GM19351 (cell line): ENCODE measurements around the gene CUTA.
"Not testable (repeated sequence)": the region's sequence is repeated elsewhere in the genome, so short reads cannot be mapped to it uniquely, and the experiment has no call there.

ENCODE experiments used
- ATAC-seq: cut with Tn5 transposase; IDR thresholded peaks from one replicate; pipeline ENCODE4 v1.9.1; 2021; ENCODE audit warnings: mild to moderate bottlenecking, moderate library complexity; ENCODE audit not compliant: unreplicated experiment

Gene CUTA

DNA sequence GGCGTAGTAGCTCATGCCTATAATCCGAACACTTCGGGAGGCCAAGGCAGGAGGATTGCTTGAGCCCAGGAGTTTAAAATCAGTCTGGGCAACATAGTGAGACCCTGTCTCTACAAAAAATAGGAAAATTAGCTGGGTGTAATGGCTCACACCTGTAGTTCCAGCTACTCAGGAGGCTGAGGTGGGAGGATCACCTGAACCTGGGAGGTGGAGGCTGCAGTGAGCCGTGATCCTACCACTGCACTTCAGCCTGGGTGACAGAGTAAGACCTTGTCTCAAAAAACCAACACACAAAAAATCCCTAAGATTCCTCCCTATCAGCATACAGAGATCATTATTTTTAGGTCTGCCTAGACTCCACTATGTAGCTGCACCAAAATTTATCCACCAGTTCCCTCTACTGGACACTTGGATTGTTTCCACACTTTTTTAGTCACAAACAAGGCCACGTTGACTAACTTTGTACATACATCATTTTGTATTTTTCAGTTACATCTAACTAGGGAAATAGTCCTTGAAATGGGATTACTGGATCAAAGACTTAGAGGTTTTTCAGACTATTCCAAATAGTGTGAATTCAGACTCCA, 10.7 kb downstream of the CUTA start:
- no peak for ATAC-seq

DNA sequence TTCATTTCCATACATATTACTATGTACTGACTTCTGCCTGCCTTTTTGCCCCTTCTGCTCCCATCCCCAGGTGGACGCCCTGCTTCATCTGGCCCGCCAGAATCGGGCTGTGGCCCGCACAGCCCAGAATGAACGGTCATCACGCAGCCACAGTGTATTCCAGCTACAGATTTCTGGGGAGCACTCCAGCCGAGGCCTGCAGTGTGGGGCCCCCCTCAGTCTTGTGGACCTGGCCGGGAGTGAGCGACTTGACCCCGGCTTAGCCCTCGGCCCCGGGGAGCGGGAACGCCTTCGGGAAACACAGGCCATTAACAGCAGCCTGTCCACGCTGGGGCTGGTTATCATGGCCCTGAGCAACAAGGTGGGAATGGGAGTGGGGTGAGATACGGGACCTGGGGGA, 11.8 kb downstream of the CUTA start:
- no peak for ATAC-seq

DNA sequence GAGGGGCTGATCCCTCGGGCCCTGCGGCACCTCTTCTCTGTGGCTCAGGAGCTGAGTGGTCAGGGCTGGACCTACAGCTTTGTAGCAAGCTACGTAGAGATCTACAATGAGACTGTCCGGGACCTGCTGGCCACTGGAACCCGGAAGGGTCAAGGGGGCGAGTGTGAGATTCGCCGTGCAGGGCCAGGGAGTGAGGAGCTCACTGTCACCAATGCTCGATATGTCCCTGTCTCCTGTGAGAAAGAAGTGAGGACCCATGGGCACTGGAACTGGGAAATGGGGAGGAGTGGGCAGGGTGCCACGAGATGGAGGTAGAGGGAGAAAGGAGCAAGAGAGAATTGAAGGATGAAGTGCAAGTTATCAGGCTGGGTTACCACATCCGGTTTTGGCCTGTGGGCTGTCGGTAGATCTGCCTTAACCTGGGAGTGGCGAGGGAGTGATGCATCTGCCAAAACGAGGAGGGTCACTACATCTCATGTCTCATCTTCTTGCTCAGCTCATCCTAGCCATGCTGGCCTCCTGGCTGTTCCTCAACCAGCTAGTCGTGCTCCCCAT, 12.4 kb downstream of the CUTA start:
- no peak for ATAC-seq

DNA sequence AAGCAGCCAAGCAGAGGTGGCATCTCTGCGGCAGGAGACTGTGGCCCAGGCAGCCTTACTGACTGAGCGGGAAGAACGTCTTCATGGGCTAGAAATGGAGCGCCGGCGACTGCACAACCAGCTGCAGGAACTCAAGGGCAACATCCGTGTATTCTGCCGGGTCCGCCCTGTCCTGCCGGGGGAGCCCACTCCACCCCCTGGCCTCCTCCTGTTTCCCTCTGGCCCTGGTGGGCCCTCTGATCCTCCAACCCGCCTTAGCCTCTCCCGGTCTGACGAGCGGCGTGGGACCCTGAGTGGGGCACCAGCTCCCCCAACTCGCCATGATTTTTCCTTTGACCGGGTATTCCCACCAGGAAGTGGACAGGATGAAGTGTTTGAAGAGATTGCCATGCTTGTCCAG, 13.0 kb downstream of the CUTA start:
- ATAC-seq: no peak

DNA sequence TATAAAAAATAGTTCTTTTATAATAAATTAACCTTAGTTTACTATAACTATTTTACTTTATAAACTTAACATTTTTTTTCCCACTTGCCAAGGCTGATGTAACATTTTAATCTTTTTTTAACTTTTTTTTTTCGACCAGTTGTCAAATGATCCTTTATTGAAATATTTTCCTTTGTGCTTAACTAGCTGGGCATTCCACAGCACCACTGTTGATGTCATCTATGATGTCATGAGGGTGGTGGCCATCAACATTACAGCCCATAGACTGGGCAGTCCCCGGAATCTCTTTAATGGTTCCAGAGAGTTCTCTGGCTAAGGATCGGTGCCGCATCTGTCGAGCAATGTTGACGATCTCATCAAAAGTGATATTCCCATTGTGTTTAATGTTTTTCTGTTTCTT, 18.0 kb downstream of the CUTA start:
- ATAC-seq: not testable (repeated sequence)

DNA sequence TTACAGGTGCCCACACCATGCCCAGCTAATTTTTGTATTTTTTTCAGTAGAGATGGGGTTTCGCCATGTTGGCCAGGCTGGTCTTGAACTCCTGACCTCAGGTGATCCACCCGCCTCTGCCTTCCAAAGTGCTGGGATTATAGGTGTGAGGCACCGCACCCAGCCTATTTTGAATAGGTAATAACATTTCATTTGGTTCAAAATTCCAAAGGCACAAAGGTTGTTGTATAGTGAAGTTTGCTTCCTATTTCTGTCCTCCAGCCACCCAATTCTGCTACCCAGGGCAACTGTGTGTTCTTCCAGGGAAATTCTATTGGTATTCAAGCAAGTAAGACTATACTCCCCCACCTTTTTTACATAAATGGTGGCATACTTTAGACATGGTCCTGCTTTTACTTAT, 19.3 kb downstream of the CUTA start:
- not testable (repeated sequence) for ATAC-seq

DNA sequence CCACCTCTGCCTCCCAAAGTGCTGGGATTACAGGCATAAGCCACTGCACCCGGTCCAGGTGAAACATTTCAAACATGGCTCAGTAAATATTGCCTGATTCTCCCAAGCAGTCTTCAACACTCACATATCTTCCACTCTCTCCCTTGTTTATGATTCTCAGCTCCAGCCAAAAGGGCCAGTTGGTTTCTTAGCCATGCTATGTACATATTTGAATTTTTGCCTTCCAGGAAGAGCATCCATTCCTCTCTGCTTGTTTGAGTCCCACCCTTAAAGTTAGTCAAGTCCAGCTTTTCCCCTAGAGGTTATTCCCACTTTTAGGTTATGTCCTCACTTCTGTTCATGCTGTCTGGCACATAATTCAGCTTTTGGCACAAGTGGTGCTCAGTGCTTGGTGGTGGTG, 20.4 kb downstream of the CUTA start:
- ATAC-seq: no peak

DNA sequence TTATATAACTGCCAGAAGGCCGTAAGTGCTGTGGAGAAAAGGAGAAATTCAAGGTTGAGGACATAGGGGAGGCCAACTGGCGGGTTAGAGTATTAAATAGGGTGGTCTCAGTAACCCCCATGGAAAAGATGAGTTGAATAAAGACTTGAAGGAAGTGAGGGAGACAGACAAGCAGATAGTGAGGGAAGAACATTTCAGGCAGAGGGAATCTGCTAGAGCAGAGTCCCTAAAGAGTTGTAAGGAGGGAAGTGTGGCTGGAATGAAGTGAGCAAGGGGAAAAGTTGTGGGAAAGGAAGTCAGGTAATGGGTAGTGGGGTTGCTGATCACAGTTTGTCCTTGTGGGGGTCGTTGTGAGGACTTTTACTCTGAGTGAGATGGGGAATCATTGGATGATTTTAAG, 24.9 kb downstream of the CUTA start:
- ATAC-seq: no peak

DNA sequence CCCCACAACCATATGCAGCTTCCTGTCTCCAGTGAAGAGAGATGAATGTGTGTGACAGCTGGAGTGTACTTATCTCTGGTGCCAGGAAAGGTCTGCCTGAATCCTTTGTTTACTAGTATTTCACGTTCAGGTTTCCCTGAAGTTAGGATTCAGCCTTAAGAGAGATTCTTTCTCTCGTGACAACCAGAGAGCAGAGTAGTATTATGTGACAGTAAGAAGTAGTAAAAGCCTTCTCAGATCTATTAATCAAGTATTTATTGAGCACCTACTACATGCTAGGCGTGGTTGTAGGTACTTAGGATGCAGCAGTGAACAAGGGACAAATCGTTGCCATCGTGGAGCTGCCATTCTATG, 25.3 kb downstream of the CUTA start:
- no peak for ATAC-seq

DNA sequence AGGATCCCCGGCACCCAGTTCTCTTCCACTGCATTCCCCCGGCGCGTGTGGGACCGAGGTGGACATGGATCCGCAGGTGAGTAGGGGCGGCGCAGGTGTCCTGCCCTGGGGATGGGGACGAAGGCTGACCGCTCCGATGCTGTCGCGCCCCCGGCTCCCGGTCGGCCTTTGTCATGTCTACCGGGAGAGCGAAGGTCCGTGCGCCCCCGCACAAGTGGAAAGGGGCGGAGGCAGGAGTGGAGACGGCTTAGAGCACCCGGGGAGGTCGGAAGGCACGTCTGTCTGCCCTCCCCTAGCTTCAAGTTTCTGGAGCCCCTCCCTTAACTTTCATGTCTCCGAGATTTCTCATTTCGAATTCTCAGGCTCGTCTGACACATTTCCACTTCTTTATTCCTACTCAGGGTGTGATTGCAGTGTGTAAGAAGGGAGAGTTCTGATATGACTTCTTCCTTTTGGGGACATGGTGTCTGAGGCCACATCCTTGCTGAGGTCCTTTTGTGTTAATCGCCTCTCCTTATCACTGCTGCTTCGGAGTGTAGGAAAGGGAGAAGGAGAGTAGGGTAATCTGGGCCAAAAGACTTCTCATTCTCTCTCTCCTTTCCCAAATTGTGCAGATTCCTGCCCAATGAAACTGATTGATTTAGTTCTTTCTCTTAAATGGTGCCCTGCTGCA, 25.8 kb downstream of the CUTA start:
- ATAC-seq: peak; percentile 14

DNA sequence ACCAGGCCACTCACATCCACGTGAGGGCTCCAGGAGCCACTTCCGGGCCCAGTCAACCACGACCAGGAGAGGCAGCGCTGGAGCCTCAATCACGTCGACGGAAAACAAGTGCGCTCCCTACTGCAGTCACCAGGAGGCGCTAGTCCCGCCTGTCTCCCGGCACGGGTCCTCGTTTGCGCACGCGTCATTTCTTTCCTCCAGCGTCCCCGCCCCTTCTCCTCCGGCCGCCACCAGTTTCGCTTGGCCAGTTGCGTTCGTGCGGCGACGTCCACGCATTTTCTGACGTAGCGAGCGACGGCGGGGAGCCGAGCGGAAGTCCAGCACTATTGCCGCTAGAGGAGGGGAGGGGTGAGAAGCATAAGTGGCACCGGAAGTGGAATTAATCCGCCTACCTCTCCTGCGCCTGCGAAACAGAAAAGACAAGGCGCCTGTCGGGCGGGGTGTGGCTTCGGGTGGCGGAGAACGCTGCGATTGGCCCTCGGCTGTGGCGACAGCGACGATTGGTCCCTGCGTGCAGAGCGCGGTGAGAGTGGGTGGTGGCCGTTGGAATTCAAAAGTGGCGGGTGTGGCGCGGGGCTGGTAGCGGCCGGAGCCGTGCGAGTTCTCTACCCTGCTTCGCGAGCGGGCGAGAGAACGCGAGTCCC, 26.5 kb downstream of the CUTA start, which contains the start of gene KIFC1:
Gene KIFC1 (plus strand): TSS at position 546 of the 644 bp plus-strand sequence. CDS start 163 bp downstream, outside the sequence.
- ATAC-seq: peak; percentile 86

DNA sequence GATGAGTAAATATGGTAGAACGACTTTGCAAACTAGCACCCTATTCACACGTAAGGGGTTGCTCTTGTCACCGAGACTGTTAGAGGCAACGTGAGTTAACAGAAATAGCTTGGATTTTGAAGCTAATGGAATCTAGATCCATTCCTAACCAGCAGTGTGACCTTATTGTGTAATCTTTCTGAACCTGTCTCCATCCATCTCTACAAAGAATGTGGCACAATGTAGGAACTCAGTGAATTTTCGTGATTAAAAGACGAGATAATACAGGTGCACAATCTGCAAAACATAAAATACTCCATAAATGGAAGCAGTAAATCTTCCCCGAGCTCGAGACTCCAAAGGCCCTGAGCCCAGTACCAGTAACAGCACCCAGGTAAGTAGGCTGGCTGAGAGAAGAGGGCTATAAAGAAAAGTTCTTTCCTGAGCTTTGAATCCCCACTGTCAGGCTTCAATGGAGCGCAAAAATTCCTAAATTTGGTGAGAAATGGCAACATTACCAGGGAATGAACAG, 27.1 kb downstream of the CUTA start:
- ATAC-seq: no peak

DNA sequence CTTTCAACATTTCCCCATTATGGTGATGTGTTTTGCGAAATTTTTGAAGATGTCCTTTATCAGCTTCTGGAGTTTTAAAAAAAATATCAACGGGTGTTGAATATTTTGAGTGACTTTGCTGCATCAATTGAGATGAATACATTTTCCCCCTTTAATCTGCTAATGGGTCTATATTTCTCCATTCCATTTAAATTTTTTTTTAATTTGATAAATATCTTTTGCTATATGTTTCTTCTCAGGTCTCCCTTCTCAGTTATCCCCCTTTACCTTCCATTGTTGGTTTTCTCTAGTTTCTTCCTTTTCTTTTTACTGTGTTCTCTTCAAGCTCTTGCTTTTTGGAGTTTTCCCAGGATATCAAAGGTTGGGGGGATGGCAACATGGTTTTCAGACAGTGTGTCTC, 27.7 kb downstream of the CUTA start:
- no peak for ATAC-seq

DNA sequence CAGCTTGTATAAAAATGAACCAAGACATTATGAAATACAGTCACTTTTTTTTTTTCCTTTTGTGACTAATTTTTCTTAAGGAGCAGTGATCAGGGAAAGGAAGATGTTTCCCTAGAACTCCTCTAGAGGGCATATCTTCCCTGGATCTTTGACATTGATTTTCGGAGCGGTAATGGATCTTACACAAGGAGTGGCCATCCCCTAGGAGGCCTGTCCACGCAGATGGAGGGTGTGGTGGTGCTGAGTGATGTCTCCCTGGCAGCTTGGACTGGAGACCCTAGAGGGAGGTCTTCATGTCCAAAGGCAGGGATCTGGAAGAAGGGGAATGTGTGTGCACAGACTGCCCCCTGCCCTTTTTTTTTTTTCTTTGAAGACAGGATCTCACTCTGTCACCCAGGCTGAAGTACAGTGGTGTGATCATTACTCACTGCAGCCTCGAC, 33.3 kb downstream of the CUTA start:
- no peak for ATAC-seq

DNA sequence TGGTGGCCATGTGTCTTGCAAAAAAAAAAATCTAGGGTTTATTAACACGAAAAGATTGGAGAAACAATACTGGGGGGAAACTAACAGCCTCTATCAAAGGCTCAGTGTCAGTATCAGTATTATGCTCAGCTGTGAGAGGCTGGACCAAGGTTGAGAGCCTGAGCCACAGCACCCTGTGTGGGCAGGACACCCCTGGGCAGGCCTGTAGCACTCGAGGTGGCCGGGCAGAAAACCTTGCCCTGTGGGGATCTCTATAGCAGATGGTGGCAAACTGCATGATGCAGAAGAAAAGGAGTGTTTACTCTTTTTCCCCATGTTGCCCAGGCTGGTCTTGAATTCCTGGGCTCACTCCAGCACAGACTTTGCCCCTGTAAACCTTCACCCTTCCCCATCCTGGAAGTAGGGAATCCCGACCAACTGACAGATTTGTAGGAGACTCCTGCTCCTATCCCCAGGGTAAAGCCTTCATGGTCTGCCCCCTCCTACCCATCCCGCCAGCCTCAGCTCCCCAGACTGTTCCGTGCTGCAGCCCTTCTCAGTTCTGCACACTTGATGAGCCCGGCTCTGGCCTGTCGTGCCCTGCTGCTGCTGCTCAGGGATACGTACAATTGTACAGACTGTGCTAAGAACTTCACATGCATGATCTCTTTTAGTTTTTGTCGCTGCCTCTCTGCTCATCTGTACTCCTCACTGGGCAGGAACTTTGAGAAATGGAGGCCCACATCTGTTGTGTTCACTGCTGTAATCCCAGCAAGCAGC, 34.3 kb downstream of the CUTA start:
- no peak for ATAC-seq

DNA sequence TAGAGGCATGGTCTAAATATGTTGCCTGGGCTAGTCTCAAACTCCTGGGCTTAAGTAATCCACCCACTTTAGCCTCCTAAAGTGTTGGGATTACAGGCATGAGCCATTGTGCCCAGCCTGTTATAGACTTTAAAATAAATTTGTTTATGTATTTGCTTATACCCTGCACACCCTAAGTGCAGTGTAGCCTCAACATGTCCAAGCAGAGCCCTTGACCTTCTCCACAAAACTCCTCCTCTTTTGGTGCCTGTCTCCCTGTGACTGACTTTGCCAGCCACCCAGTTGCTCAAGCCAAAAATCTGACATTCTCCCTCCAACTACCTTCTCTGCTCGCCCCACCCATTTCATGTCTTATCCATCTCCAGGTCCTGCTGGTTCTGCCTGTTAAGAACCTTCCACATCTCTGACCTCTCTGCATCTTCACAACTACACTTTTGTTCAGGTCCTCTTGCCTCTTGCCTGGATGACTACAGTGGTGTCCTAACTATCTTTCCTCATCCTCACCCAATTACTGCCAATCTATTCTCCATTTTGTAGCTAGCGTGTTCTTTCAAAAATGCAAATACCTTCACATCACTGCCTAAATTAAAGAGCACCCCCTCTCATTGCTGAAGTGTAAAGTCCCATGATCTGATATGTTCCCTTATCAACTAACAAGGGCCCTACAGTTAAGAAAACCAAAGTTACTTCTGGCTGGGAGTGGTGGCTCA, 37.5 kb downstream of the CUTA start:
- ATAC-seq: no peak

DNA sequence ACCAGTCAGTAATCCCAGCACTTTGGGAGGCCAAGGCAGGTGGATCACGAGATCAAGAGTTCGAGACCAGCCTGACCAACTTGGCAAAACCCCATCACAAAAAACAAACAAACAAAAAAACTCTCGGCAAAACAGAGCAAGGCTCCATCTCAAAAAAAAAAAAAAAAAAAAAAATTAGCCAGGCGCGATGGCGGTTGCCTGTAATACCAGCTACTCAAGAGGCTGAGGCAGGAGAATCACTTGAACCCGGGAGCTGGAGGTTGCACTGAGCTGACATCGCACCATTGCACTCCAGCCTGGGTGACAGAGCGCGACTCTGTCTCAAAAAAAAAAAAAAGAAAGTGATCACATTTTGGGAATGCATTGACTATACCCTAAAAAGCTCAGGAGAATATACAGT, 38.7 kb downstream of the CUTA start:
- ATAC-seq: not testable (repeated sequence)

DNA sequence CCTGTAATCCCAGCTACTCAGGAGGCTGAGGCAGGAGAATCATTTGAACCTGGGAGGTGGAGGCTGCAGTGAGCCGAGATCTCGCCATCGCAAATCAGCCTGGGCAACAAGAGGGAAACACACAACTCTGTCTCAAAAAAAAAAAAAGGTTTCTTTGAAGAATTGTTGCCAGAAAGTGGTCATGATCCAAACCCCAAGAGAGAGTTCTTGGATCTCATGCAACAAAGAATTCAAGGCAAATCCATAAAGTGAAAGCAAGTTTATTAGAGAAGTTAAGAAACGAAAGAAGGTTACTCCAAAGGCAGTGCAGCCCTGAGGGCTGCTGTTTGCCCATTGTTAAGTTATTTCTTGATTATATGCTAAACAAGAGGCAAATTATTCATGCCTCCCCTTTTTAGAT, 40.7 kb downstream of the CUTA start:
- no peak for ATAC-seq

DNA sequence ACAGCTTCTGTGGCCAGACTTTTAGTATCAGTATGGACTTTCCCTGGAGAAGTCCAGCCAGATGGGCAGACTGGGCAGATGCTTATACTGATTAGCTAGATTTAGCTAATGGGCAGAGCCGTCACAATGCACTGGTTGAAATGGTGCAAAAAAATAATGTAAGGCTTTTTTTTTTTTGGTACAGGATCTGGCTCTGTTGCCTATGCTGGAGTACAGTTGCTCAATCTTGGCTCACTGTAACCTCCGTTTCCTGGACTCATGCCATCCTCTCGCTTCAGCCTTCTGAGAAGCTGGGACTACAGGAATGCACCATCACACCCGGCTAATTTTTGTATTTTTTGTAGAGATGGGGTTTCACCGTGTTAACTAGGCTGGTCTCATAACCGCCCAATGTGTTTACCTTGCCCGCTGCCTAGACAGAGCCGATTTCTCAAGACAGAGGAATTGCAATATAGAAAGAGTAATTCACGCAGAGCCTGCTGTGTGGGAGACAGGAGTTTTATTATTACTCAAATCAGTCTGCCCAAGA, 42.7 kb downstream of the CUTA start:
- no peak for ATAC-seq
